ENCODE data around the gene NFATC1. TPM values are rescaled to one million over a fixed set of nuclear protein-coding genes. Genes with fewer than 3 reads are reported as not detected.

Gene NFATC1
- total and polyA plus RNA-seq, 9 donors: 8.4 to 28.3 (median 12.2) TPM

DNA sequence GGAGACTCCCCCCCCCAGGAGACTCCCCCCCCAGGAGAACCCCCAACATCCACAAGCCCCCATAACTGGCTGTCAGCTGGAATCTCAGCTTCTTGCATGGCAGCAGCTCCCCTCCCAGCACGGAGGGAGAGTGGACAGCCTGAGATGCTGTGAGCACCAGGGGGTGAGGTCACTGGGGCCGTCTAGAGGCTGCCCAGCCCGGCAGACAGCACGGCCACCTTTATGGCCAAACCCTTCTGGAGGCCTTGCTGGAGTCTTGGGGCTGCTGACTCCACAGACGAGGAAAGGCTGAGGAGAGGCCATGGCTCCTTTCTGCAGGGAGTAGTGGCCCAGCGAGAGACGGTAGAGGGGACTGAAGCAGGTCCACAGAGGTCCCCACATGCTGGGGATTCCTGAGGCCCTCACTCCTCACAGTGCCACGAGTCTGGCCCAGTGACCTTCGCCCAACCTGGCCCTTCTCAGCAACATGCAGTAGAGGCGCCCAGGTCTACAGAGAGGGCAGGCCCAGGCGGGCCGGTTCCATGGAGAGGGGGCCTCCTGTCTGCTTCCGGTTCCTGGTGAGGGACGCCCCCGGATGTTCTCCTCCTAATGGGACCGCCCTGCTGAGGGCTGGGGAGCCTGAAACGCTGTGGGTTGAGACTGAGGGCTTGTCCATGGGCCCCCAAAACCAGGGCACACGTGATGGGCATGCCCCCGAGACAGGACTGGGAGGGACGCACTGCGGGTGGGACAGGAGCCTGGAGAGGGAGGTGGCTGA is 161.3 kb downstream of the NFATC1 start:
- Histone ChIP-seq H3K36me3 (no peaks in the 10 kb centered on the region), H3K4me1 (ENCODE audit: insufficient read depth) (no peaks in the 10 kb centered on the region), H3K4me3 (no peak overlapping the region), H3K27ac (no peak overlapping the region), H3K27me3 (no peaks in the 10 kb centered on the region), H3K9me3 (no peaks in the 10 kb centered on the region)
- intact Hi-C loops (cut with DNase I): no loop called here
- peak in 4 of 5 donors; percentile 6 to 25 (median 10) for DNase-seq
- WGBS, 3 donors: 80 to 87% (median 83%) methylated on average over 16 to 21 of the region's 21 CpGs
- TF ChIP-seq EP300 (IDR thresholded peaks at IDR 0.05) (no peak), POLR2A (IDR thresholded peaks at IDR 0.05) (no peak)
- TF ChIP-seq, protein P1, sequence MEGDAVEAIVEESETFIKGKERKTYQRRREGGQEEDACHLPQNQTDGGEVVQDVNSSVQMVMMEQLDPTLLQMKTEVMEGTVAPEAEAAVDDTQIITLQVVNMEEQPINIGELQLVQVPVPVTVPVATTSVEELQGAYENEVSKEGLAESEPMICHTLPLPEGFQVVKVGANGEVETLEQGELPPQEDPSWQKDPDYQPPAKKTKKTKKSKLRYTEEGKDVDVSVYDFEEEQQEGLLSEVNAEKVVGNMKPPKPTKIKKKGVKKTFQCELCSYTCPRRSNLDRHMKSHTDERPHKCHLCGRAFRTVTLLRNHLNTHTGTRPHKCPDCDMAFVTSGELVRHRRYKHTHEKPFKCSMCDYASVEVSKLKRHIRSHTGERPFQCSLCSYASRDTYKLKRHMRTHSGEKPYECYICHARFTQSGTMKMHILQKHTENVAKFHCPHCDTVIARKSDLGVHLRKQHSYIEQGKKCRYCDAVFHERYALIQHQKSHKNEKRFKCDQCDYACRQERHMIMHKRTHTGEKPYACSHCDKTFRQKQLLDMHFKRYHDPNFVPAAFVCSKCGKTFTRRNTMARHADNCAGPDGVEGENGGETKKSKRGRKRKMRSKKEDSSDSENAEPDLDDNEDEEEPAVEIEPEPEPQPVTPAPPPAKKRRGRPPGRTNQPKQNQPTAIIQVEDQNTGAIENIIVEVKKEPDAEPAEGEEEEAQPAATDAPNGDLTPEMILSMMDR (IDR thresholded peaks at IDR 0.05): no peak

DNA sequence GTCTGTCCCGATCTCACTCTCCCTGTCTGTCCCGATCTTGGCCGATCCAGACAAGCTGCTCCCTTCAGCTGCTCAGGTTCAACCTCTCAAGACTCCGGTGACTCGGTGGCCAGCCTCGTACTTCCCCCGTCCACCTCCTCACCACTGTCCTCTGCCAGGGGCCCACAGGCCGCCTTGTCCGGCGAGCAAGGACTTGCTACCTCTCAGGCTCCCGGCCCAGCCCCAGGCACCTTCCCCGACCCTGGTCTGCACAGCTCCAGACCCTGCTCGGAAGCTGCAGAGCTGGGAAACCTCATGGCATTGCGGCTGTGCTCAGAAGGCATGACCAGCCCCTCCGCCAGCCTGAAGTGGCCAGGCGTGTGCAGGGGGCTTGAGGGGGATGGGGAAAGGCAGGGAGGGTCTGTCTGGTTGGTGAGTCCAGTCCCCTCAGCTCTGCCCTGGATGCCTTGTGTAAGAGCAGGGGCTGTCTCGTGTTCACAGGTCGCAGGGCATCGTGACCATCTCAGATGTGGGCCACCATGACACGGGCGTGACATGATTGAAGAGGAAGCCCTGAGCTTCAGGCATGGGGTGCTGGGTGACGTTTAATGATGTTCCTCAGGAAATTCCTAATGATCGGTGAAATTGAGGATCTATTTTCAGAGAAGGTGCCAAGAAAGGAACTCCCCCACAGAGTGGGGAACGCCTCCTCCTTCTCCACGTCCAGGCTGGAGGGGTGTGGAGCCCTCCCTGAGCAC is 162.6 kb downstream of the NFATC1 start:
- WGBS, 3 donors: 83 to 90% (median 85%) methylated on average over 25 of the region's 25 CpGs
- H3K27ac ChIP-seq: no peak overlapping the region
- intact Hi-C loops (cut with DNase I): no loop called here
- H3K36me3 ChIP-seq: no peaks in the 10 kb centered on the region
- no peaks in the 10 kb centered on the region for H3K9me3 ChIP-seq
- no peak overlapping the region for H3K4me3 ChIP-seq
- H3K27me3 ChIP-seq: no peaks in the 10 kb centered on the region
- H3K4me1 ChIP-seq (ENCODE audit: insufficient read depth): no peaks in the 10 kb centered on the region
- DNase-seq: peak in 3 of 5 donors; percentile 9 to 24 (median 10)
- TF ChIP-seq POLR2A (IDR thresholded peaks at IDR 0.05) (no peak), EP300 (IDR thresholded peaks at IDR 0.05) (no peak)
- TF ChIP-seq, protein P1 (IDR thresholded peaks at IDR 0.05): no peak

DNA sequence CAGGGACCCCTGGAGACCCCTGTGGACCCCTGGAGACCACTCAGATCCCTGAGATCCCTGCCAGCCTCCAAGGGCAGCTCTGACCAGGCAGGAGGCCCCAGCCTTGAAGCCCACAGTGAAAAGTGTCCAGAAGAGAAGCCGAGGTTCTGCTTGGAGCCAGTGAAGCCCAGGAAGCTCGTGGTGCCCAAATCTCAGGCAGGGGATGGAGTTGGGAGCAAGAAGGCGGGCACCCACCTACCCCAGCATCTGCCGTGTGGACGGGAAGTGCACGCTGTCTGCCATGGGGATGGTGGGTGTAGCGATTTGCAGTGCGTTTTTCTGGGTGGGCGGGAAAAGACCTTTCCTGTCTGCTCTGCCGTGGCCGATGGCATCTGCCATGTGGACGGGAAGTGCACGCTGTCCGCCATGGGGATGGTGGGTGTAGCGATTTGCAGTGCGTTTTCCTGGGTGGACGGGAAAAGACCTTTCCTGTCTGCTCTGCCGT is 163.2 kb downstream of the NFATC1 start:
- Histone ChIP-seq H3K36me3 (no peaks in the 10 kb centered on the region), H3K9me3 (no peaks in the 10 kb centered on the region), H3K4me1 (ENCODE audit: insufficient read depth) (no peaks in the 10 kb centered on the region), H3K27ac (no peak overlapping the region), H3K4me3 (no peak overlapping the region), H3K27me3 (no peaks in the 10 kb centered on the region)
- no peak for TF ChIP-seq EP300 (IDR thresholded peaks at IDR 0.05)
- no peak for TF ChIP-seq POLR2A (IDR thresholded peaks at IDR 0.05)
- TF ChIP-seq, protein P1 (IDR thresholded peaks at IDR 0.05): no peak
- peak in 2 of 5 donors; percentile 7 to 15 for DNase-seq
- 94 to 96% (median 96%) methylated on average over 18 of the region's 18 CpGs for WGBS, 3 donors
- intact Hi-C loops (cut with DNase I): no loop called here

DNA sequence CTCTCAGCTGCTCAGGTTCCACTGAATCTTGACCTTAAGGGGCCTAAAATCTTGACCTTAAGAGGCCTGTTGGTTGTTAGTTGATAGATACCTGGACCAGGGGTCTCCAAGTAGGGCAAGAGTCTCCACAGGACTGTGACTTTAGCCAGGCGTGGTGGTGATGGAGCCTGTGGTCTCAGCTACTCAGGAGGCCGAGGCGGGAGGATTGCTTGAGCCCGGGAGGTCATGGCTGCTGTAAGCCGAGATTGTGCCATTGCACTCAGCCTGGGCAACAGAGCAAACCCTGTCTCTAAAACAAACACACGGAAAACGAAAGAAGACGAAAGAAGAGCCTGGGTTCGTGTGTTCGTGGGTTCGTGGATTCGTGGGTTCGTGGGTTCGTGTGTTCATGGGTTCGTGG is 163.7 kb downstream of the NFATC1 start:
- Histone ChIP-seq H3K9me3 (no peaks in the 10 kb centered on the region), H3K4me1 (ENCODE audit: insufficient read depth) (no peaks in the 10 kb centered on the region), H3K27ac (no peak overlapping the region), H3K4me3 (no peak overlapping the region), H3K36me3 (no peaks in the 10 kb centered on the region), H3K27me3 (no peaks in the 10 kb centered on the region)
- WGBS, 3 donors: 95 to 97% (median 96%) methylated on average over 15 of the region's 15 CpGs
- TF ChIP-seq EP300 (IDR thresholded peaks at IDR 0.05) (no peak), POLR2A (IDR thresholded peaks at IDR 0.05) (no peak)
- TF ChIP-seq, protein P1 (IDR thresholded peaks at IDR 0.05): no peak
- intact Hi-C loops (cut with DNase I): no loop called here
- no peak for DNase-seq

Data from ovary (tissue), 9 donors.